ENCODE results near the gene USP11. TPM values are rescaled to one million over a fixed set of nuclear protein-coding genes. Genes with fewer than 3 reads are reported as not detected.

Gene USP11
- total RNA-seq, 1 donor from 2014 or later, result 42.2 TPM

DNA sequence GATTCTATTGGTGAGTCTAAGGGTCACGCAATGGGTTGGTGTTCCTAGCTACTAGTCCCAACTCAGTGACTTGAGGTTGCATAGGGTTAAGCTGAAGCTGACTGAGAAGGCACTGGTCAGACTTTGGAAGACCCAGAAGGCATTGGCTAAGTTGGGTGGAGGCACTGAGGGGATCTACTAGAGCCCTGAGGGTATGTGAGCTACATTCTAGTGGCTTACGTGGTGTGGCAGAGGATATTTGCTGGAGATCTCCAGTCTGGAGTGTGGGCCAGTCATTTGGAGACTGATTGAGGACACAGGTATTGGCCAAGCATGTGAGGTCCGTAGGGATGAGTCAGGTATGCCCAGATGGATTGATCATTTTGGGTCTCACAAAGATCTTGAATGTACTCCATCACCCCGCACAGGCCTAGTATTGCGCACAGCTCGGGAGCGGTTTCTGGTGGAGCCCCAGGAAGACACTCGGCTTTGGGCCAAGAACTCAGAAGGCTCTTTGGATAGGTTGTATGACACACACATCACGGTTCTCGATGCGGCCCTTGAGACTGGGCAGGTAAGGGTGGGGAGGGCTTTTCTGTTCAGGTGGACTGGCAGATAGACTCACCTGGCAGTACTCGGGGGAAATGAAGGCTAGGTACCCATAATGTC is 7.2 kb downstream of the USP11 start:
- Histone ChIP-seq H3K4me1 (peaks cover 12% of the 10 kb centered on the region), H3K27me3 (ENCODE audit: low read depth) (no peaks in the 10 kb centered on the region), H3K27ac (replicated peaks) (no peak overlapping the region), H3K4me3 (no peak overlapping the region), H3K36me3 (peaks cover 25% of the 10 kb centered on the region), H3K9me3 (replicated peaks) (no peaks in the 10 kb centered on the region)
- intact Hi-C loops (cut with micrococcal nuclease), result no loop called here
- TF ChIP-seq, protein P1, sequence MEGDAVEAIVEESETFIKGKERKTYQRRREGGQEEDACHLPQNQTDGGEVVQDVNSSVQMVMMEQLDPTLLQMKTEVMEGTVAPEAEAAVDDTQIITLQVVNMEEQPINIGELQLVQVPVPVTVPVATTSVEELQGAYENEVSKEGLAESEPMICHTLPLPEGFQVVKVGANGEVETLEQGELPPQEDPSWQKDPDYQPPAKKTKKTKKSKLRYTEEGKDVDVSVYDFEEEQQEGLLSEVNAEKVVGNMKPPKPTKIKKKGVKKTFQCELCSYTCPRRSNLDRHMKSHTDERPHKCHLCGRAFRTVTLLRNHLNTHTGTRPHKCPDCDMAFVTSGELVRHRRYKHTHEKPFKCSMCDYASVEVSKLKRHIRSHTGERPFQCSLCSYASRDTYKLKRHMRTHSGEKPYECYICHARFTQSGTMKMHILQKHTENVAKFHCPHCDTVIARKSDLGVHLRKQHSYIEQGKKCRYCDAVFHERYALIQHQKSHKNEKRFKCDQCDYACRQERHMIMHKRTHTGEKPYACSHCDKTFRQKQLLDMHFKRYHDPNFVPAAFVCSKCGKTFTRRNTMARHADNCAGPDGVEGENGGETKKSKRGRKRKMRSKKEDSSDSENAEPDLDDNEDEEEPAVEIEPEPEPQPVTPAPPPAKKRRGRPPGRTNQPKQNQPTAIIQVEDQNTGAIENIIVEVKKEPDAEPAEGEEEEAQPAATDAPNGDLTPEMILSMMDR (IDR thresholded peaks at IDR 0.05; ENCODE audit: borderline replicate concordance), result no peak
- DNase-seq, result no peak

DNA sequence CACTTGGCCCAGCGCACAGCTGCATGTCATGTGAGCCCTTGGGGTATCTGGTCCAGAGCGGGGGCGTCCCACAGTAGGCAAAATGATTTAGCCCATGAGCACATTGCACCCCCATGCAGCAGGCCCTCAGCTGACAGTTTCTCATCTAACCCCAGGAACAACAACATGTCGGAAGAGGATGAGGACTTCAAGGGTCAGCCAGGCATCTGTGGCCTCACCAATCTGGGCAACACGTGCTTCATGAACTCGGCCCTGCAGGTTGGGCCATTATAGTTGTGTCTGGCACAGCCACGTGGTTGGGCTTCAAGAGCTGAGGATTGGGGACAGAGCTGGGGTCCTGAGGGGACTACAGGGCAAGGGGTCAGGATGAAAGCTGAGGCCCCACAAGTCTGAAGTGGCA is 7.8 kb downstream of the USP11 start:
- Histone ChIP-seq H3K4me1 (peaks cover 9% of the 10 kb centered on the region), H3K36me3 (peaks cover 25% of the 10 kb centered on the region), H3K9me3 (replicated peaks) (no peaks in the 10 kb centered on the region), H3K4me3 (no peak overlapping the region), H3K27ac (replicated peaks) (no peak overlapping the region), H3K27me3 (ENCODE audit: low read depth) (no peaks in the 10 kb centered on the region)
- TF ChIP-seq, protein P1 (IDR thresholded peaks at IDR 0.05; ENCODE audit: borderline replicate concordance), result no peak
- intact Hi-C loops (cut with micrococcal nuclease), result no loop called here
- no peak for DNase-seq

DNA sequence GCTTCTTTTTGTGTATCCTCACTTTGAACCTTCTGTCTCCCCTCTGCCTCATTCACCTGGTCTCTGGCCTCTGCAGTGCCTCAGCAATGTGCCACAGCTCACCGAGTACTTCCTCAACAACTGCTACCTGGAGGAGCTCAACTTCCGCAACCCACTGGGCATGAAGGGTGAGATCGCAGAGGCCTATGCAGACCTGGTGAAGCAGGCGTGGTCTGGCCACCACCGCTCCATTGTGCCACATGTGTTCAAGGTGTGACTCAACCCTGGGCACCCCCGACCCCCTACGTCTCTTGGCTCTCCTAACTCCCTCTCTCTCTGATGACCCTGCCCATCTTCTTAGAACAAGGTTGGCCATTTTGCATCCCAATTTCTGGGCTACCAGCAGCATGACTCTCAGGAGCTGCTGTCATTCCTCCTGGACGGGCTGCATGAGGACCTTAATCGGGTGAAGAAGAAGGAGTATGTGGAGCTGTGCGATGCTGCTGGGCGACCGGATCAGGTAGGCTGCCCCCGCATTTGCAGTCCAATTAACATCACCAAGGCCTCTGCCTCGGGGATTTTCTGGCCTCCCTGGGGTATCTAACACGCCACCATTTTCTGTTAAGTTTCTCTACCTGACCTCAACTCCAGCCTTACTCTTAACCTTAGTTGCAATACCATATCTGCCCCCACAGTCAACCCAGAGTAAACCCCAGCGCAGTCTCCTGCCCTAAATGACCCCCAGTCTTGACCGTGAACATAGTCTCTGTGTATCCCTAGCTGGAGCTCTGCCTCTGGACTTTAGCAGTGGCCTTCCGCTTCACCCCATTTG is 8.6 kb downstream of the USP11 start:
- no peak for DNase-seq
- Histone ChIP-seq H3K9me3 (replicated peaks) (no peaks in the 10 kb centered on the region), H3K27me3 (ENCODE audit: low read depth) (no peaks in the 10 kb centered on the region), H3K36me3 (peaks cover 25% of the 10 kb centered on the region), H3K4me3 (no peak overlapping the region), H3K4me1 (peaks cover 5% of the 10 kb centered on the region), H3K27ac (replicated peaks) (no peak overlapping the region)
- intact Hi-C loops (cut with micrococcal nuclease), result no loop called here
- TF ChIP-seq, protein P1 (IDR thresholded peaks at IDR 0.05; ENCODE audit: borderline replicate concordance), result no peak

DNA sequence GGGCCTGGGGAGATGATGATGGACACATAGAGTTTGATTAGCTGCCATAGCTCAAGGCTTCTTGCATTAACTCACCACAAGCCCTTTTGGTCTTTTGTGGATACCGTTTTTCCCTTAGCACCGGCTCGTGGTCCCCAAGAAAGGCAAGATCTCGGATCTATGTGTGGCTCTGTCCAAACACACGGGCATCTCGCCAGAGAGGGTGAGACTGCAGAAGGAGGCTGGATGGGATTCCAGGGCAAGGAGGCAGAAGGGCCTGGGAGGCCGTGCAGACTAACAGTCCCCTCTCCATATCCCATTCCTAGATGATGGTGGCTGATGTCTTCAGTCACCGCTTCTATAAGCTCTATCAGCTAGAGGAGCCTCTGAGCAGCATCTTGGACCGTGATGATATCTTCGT is 9.5 kb downstream of the USP11 start:
- DNase-seq, result no peak
- Histone ChIP-seq H3K4me3 (no peak overlapping the region), H3K27me3 (ENCODE audit: low read depth) (no peaks in the 10 kb centered on the region), H3K36me3 (peaks cover 30% of the 10 kb centered on the region), H3K27ac (replicated peaks) (no peak overlapping the region), H3K9me3 (replicated peaks) (no peaks in the 10 kb centered on the region), H3K4me1 (peaks cover under 1% of the 10 kb centered on the region)
- intact Hi-C loops (cut with micrococcal nuclease), result no loop called here
- TF ChIP-seq, protein P1 (IDR thresholded peaks at IDR 0.05; ENCODE audit: borderline replicate concordance), result no peak

DNA sequence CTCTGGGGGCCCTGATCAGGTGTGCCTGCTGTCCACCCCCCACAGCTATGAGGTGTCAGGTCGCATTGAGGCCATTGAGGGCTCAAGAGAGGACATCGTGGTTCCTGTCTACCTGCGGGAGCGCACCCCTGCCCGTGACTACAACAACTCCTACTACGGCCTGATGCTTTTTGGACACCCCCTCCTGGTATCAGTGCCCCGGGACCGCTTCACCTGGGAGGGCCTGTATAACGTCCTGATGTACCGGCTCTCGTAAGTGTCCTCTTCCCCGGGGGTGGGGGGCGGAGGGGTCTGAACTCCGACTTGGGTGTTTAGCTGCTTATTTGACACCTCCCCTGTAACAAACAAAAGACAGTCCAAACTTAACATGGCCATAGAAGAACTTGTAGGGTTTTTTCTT is 10.5 kb downstream of the USP11 start:
- TF ChIP-seq, protein P1 (IDR thresholded peaks at IDR 0.05; ENCODE audit: borderline replicate concordance), result no peak
- Histone ChIP-seq H3K27me3 (ENCODE audit: low read depth) (no peaks in the 10 kb centered on the region), H3K36me3 (peaks cover 30% of the 10 kb centered on the region), H3K27ac (replicated peaks) (no peak overlapping the region), H3K4me3 (no peak overlapping the region), H3K9me3 (replicated peaks) (no peaks in the 10 kb centered on the region), H3K4me1 (no peaks in the 10 kb centered on the region)
- intact Hi-C loops (cut with micrococcal nuclease), result no loop called here
- no peak for DNase-seq
